DOHH2 (cell line): ENCODE data around the gene CMIP.

Experiments
- H3F3A ChIP-seq: fragments of 200-600 bp; sonication (generic), shearing (Covaris generic); 2 replicates; pipeline ENCODE4 v1.6.0; 2016; ENCODE audit warnings: antibody characterized with exemption, mild to moderate bottlenecking; ENCODE audit not compliant: control insufficient read depth, insufficient read depth
- H3K27ac ChIP-seq: fragments of 200-600 bp; sonication (generic); 2 replicates; pipeline ENCODE4 v1.5.1; 2014; ENCODE audit warnings: low read depth, mild to moderate bottlenecking, low read length, moderate library complexity
- H3K27me3 ChIP-seq: fragments of 200-600 bp; sonication (generic); 2 replicates; pipeline ENCODE4 v1.6.1; 2014; ENCODE audit warnings: mild to moderate bottlenecking, low read length, mixed read lengths; ENCODE audit not compliant: control insufficient read depth
- H3K36me3 ChIP-seq: fragments of 200-600 bp; sonication (generic); 2 replicates; pipeline ENCODE4 v1.6.1; 2014; ENCODE audit warnings: mild to moderate bottlenecking, low read length, moderate library complexity, mixed read lengths; ENCODE audit not compliant: control insufficient read depth
- H3K4me1 ChIP-seq: fragments of 200-600 bp; sonication (generic); 2 replicates; pipeline ENCODE4 v1.6.1; 2014; ENCODE audit warnings: mild to moderate bottlenecking, low read length, mixed read lengths; ENCODE audit not compliant: control insufficient read depth
- H3K4me2 ChIP-seq: fragments of 200-600 bp; sonication (generic); 2 replicates; pipeline ENCODE4 v1.6.0; 2014; ENCODE audit warnings: mild to moderate bottlenecking, low read length, moderate library complexity
- H3K4me3 ChIP-seq: fragments of 200-600 bp; sonication (generic); 2 replicates; pipeline ENCODE4 v1.5.1; 2014; ENCODE audit warnings: mild to moderate bottlenecking, low read length, mixed read lengths
- H3K79me2 ChIP-seq: fragments of 200-600 bp; sonication (generic); 2 replicates; pipeline ENCODE4 v1.6.1; 2014; ENCODE audit warnings: mild to moderate bottlenecking, low read length, mixed read lengths; ENCODE audit not compliant: control insufficient read depth
- H3K9me2 ChIP-seq: fragments of 200-600 bp; sonication (generic); replicated peaks from 2 replicates; pipeline ENCODE4 v1.6.1; 2014; ENCODE audit warnings: mild to moderate bottlenecking, low read length, mixed read lengths; ENCODE audit not compliant: control insufficient read depth
- H3K9me3 ChIP-seq: fragments of 200-600 bp; sonication (generic); 2 replicates; pipeline ENCODE4 v1.6.1; 2014; ENCODE audit warnings: antibody characterized with exemption, low read length, mixed read lengths; ENCODE audit not compliant: control insufficient read depth, insufficient read depth
- H4K20me1 ChIP-seq: fragments of 200-600 bp; sonication (generic); 2 replicates; pipeline ENCODE4 v1.6.0; 2014; ENCODE audit warnings: low read depth, mild to moderate bottlenecking, antibody characterized with exemption, low read length, moderate library complexity; ENCODE audit not compliant: control insufficient read depth, insufficient read depth
- EZH2phosphoT487 ChIP-seq: fragments of 200-600 bp; sonication (generic); IDR thresholded peaks from 2 replicates; pipeline ENCODE4 v1.6.1; 2017; ENCODE audit warnings: borderline replicate concordance, mild to moderate bottlenecking, antibody characterized with exemption, low read length, moderate library complexity, mixed read lengths
- TF ChIP-seq, protein P1 (sequence below): fragments of 200-600 bp; sonication (generic); IDR thresholded peaks from one replicate; pipeline ENCODE4 v1.5.1; 2014; ENCODE audit warnings: antibody characterized with exemption, mild to moderate bottlenecking, low read depth, low read length; ENCODE audit not compliant: poor library complexity, severe bottlenecking

The CMIP gene

GRCh38 chr16:81542609-81543570 lies 98.3 kb downstream of the CMIP start:
- Histone ChIP-seq H3K36me3 (no peaks in the 10 kb centered on the region), H3K27me3 (no peaks in the 10 kb centered on the region), H3F3A (no peaks in the 10 kb centered on the region), H4K20me1 (peaks cover 5% of the 10 kb centered on the region; the same call in 1 of the 2 replicates), H3K9me3 (no peaks in the 10 kb centered on the region), H3K27ac (no peak overlapping the region), H3K9me2 (no peaks in the 10 kb centered on the region), H3K4me1 (peaks cover 11% of the 10 kb centered on the region), H3K4me2 (no peak overlapping the region), H3K79me2 (peaks cover 18% of the 10 kb centered on the region), H3K4me3 (no peak overlapping the region)
- TF ChIP-seq, protein P1, sequence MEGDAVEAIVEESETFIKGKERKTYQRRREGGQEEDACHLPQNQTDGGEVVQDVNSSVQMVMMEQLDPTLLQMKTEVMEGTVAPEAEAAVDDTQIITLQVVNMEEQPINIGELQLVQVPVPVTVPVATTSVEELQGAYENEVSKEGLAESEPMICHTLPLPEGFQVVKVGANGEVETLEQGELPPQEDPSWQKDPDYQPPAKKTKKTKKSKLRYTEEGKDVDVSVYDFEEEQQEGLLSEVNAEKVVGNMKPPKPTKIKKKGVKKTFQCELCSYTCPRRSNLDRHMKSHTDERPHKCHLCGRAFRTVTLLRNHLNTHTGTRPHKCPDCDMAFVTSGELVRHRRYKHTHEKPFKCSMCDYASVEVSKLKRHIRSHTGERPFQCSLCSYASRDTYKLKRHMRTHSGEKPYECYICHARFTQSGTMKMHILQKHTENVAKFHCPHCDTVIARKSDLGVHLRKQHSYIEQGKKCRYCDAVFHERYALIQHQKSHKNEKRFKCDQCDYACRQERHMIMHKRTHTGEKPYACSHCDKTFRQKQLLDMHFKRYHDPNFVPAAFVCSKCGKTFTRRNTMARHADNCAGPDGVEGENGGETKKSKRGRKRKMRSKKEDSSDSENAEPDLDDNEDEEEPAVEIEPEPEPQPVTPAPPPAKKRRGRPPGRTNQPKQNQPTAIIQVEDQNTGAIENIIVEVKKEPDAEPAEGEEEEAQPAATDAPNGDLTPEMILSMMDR: no peak

- TF ChIP-seq, protein P1: no peak
- no peak for TF ChIP-seq EZH2phosphoT487
- Histone ChIP-seq H3F3A (no peaks in the 10 kb centered on the region), H3K36me3 (no peaks in the 10 kb centered on the region), H3K9me3 (no peaks in the 10 kb centered on the region), H3K4me1 (peaks cover 11% of the 10 kb centered on the region), H3K4me3 (no peak overlapping the region), H3K4me2 (no peak overlapping the region), H3K27ac (no peak overlapping the region), H3K9me2 (no peaks in the 10 kb centered on the region), H3K27me3 (no peaks in the 10 kb centered on the region), H4K20me1 (peaks cover 5% of the 10 kb centered on the region; the same call in 1 of the 2 replicates), H3K79me2 (peaks cover 22% of the 10 kb centered on the region)
Measured at GRCh38 chr16:81543571-81543970, 99.0 kb downstream of the CMIP start.

DNA sequence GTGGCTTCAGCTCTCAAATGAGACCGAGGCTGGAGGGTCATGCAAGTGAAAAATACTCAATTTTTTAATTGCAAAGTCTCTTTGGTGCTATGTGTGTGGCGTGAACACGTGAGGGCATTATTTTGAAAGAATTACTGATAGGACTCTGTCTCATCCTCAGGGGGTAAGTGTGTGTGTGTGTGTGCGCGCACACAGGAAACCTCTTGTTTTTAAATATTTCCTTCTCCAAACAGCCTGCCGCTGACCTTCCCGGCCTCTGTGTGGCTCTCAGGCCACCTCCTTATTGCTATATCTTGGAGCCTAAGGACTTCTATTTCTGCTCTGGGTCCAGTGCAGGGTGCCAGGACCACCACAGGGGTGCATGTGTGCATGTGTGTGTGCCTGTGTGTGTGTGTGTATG lies 99.7 kb downstream of the CMIP start:
- peaks cover 25% of the 10 kb centered on the region for H3K79me2 ChIP-seq
- H3K4me3 ChIP-seq: no peak overlapping the region
- no peak for TF ChIP-seq EZH2phosphoT487
- TF ChIP-seq, protein P1: no peak
- H3K9me2 ChIP-seq: no peaks in the 10 kb centered on the region
- H3K4me2 ChIP-seq: peak overlapping the region; percentile 28
- peaks cover 5% of the 10 kb centered on the region; the same call in 1 of the 2 replicates for H4K20me1 ChIP-seq
- H3F3A ChIP-seq: no peaks in the 10 kb centered on the region
- peaks cover 11% of the 10 kb centered on the region for H3K4me1 ChIP-seq
- H3K36me3 ChIP-seq: no peaks in the 10 kb centered on the region
- H3K27ac ChIP-seq: no peak overlapping the region
- no peaks in the 10 kb centered on the region for H3K9me3 ChIP-seq
- H3K27me3 ChIP-seq: no peaks in the 10 kb centered on the region
